Heart left ventricle (tissue), 13 donors: ENCODE data around the gene DENND1B.
"Not testable (repeated sequence)": the region's sequence is repeated elsewhere in the genome, so short reads cannot be mapped to it uniquely, and the experiment has no call there.

Experiments
- POLR2A ChIP-seq, 2 donors: fragments of 450-650 bp; IDR thresholded peaks; one replicate each; pipeline ENCODE4 v1.6.1; 2017; ENCODE audit warnings: antibody characterized with exemption in 2 of 2, mild to moderate bottlenecking in 2 of 2, moderate library complexity in 2 of 2
- TF ChIP-seq, protein P1 (sequence below), 12 donors: fragments of 200-600 bp; sonication (generic) in 4 of 12; IDR thresholded peaks; one replicate each; pipeline versions ENCODE4 v1.5.0 to v1.8.0; 2018 to 2022; ENCODE audit warnings: antibody characterized with exemption in 12 of 12, mild to moderate bottlenecking in 5 of 12
- donor health status: ischemic (EF 13 %, LVEDD 7.1; RV severe dilation, severe dysfunction).
- donor health status: DM: no; HTN: yes; CAD: no.
- donor health status: DM: no; HTN: no; CAD: no.
- donor health status: ischemic (EF 25% LVEDD 6.9; RV normal size, moderate dysfunction).
- donor health status: ischemic (EF 25% LVEDD 5.7; RV mildly dilated, moderate dysfunction).
- donor health status: ischemic (EF 35%, LVEDD 5.7; RV mildly dilated, moderate dysfunction).
- donor health status: nonischemic (EF 11% LVEDD 7.7; RV severe dilation, severe dysfunction).
- donor health status: DM: yes; HTN: yes; CAD: no.
- donor health status: PGD.
- donor health status: ischemic (EF 29% LVEDD 5.4; RV normal size, mild dysfunction).
- donor health status: nonischemic (EF 23%, LVEDD 6.1; RV moderate dilation, normal function).

DNA sequence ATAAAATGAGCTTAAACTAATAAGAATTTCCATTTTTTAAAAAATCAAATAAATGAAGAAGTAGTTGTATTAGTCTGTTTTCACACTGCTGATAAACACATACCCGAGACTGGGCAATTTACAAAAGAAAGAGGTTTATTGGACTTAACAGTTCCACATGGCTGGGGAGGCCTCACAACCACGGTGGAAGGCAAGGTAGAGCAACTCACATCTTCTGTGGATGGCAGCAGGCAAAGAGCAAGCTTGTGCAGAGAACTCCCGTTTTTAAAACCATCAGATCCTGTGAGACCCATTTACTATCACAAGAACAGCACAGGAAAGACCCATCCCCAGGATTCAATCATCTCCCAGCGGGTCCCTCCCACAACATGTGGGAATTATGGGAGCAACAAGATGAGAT, 19.7 kb downstream of the DENND1B start:
- TF ChIP-seq, protein P1, sequence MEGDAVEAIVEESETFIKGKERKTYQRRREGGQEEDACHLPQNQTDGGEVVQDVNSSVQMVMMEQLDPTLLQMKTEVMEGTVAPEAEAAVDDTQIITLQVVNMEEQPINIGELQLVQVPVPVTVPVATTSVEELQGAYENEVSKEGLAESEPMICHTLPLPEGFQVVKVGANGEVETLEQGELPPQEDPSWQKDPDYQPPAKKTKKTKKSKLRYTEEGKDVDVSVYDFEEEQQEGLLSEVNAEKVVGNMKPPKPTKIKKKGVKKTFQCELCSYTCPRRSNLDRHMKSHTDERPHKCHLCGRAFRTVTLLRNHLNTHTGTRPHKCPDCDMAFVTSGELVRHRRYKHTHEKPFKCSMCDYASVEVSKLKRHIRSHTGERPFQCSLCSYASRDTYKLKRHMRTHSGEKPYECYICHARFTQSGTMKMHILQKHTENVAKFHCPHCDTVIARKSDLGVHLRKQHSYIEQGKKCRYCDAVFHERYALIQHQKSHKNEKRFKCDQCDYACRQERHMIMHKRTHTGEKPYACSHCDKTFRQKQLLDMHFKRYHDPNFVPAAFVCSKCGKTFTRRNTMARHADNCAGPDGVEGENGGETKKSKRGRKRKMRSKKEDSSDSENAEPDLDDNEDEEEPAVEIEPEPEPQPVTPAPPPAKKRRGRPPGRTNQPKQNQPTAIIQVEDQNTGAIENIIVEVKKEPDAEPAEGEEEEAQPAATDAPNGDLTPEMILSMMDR (IDR thresholded peaks at IDR 0.05), result not testable (repeated sequence)
- TF ChIP-seq POLR2A (IDR thresholded peaks at IDR 0.05), result not testable (repeated sequence)
